PFSK-1 (cell line): ENCODE results near the gene ADGRG3.

ENCODE experiments used
- FOXP2 ChIP-seq: optimal IDR thresholded peaks from 2 replicates; pipeline ENCODE3; 2011; ENCODE audit warnings: borderline replicate concordance, control low read depth, inconsistent platforms; ENCODE audit not compliant: insufficient read depth; ENCODE audit errors: extremely low read length, extremely low read depth
- POLR2AphosphoS5 ChIP-seq: IDR thresholded peaks from 2 replicates; pipeline ENCODE4 v1.6.1; 2012; ENCODE audit warnings: low read depth, mild to moderate bottlenecking, control low read depth, low read length, moderate library complexity
- REST ChIP-seq, 2 experiments: IDR thresholded peaks; 2 replicates each; pipeline versions ENCODE4 v1.6.1 to v1.8.0; 2011 to 2012; ENCODE audit warnings: low read depth in 2 of 2, low read length in 2 of 2, control low read depth in 1 of 2, inconsistent platforms in 1 of 2, mild to moderate bottlenecking in 1 of 2, moderate library complexity in 1 of 2; ENCODE audit not compliant: insufficient read depth in 1 of 2
- SIN3A ChIP-seq: IDR thresholded peaks from 2 replicates; pipeline ENCODE4 v1.6.1; 2012; ENCODE audit warnings: mild to moderate bottlenecking, low read length, moderate library complexity, borderline replicate concordance; ENCODE audit not compliant: insufficient read depth
- TAF1 ChIP-seq: IDR thresholded peaks from 2 replicates; pipeline ENCODE4 v1.6.1; 2012; ENCODE audit warnings: low read length, control low read depth, borderline replicate concordance; ENCODE audit not compliant: insufficient read depth

The ADGRG3 gene

GRCh38 chr16:57728336-57729181 is 60.5 kb downstream of the ADGRG3 start:
- TF ChIP-seq SIN3A (no peak), POLR2AphosphoS5 (no peak), REST (IDR thresholded peaks at IDR 0.05; ENCODE audit: insufficient read depth in 1 of 2, low read depth in 2 of 2, low read length in 2 of 2) (no peak), TAF1 (no peak), FOXP2 (no peak)

- TF ChIP-seq TAF1 (no peak), FOXP2 (no peak), POLR2AphosphoS5 (no peak), SIN3A (no peak), REST (IDR thresholded peaks at IDR 0.05; ENCODE audit: insufficient read depth in 1 of 2, low read depth in 2 of 2, low read length in 2 of 2) (no peak)
These were observed 61.0 kb downstream of the ADGRG3 start for GRCh38 chr16:57729182-57729484.

- no peak for TF ChIP-seq SIN3A
- TF ChIP-seq TAF1: no peak
- no peak for TF ChIP-seq FOXP2
- TF ChIP-seq REST (IDR thresholded peaks at IDR 0.05; ENCODE audit: insufficient read depth in 1 of 2, low read depth in 2 of 2, low read length in 2 of 2): no peak
- no peak for TF ChIP-seq POLR2AphosphoS5
These were observed 62.9 kb downstream of the ADGRG3 start for GRCh38 chr16:57730771-57731730.

DNA sequence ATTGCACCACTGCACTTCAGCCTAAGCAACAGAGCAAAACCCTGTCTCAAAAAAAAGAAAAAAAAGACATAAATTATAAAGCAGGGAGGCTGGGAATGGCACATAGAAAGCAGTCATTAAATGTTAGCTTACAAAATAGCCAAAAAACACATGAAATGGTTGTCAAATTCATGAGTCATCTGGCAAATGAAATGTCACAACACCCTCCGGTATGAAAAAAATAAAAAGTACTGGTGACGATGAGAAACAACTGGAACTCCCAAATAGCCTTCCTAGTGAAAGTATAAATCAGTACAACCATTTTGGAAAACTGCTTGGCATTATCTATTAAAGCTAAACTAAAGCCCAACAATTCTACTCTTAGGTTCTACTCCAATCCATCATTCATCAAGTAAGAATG is 63.9 kb downstream of the ADGRG3 start:
- TF ChIP-seq POLR2AphosphoS5 (no peak), SIN3A (no peak), REST (IDR thresholded peaks at IDR 0.05; ENCODE audit: insufficient read depth in 1 of 2, low read depth in 2 of 2, low read length in 2 of 2) (no peak), FOXP2 (no peak), TAF1 (no peak)
